ENCODE measurements around the gene FIBCD1.

FIBCD1 gene

DNA sequence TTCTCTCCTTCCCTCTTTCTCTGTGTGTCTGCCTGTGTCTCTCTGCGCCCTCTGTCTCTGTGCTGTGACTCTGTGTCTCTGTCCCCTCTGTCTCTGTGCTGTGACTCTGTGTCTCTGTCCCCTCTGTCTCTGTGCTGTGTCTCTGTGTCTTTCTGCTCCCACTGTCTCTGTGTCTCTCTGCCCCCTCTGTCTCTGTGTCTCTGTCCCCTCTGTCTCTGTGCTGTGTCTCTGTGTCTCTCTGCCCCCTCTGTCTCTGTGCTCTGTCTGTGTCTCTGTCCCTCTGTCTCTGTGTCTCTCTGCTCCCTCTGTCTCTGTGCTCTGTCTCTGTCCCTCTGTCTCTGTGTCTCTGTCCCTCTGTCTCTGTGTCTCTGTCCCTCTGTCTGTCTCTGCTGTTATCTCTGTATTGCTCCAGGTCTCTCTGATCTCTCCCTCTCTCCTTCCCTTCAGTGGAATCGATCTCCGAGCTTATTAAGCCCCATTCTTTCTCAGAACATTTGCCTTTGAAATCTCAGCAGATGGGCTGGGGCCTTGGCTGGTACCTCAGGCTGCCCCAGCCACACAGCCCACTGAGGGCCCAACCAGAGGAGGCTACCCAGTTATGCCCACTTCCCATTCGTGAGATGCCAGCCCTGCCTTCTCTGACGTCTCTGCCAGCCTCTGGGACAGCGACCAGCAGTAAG lies 33.4 kb upstream of the FIBCD1 start:
- no peaks in the 10 kb centered on the region for H3K9me2 ChIP-seq (ENCODE audit: low read depth, low read length)
- no peaks in the 10 kb centered on the region for H3K36me3 ChIP-seq (ENCODE audit: insufficient read depth, low read length)
- H2AFZ ChIP-seq (ENCODE audit: low read length): no peak overlapping the region
- no peak for TF ChIP-seq EZH2 (IDR thresholded peaks at IDR 0.05; ENCODE audit: borderline replicate concordance, low read length)
- TF ChIP-seq, protein P1, sequence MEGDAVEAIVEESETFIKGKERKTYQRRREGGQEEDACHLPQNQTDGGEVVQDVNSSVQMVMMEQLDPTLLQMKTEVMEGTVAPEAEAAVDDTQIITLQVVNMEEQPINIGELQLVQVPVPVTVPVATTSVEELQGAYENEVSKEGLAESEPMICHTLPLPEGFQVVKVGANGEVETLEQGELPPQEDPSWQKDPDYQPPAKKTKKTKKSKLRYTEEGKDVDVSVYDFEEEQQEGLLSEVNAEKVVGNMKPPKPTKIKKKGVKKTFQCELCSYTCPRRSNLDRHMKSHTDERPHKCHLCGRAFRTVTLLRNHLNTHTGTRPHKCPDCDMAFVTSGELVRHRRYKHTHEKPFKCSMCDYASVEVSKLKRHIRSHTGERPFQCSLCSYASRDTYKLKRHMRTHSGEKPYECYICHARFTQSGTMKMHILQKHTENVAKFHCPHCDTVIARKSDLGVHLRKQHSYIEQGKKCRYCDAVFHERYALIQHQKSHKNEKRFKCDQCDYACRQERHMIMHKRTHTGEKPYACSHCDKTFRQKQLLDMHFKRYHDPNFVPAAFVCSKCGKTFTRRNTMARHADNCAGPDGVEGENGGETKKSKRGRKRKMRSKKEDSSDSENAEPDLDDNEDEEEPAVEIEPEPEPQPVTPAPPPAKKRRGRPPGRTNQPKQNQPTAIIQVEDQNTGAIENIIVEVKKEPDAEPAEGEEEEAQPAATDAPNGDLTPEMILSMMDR (IDR thresholded peaks at IDR 0.05; ENCODE audit: low read length): no peak
- no peaks in the 10 kb centered on the region for H3K79me2 ChIP-seq (ENCODE audit: insufficient read depth, low read length)
- no peak overlapping the region for H3K4me3 ChIP-seq (ENCODE audit: low read depth, low read length, poor library complexity, severe bottlenecking)
- H3K27ac ChIP-seq (ENCODE audit: low read depth, low read length, poor library complexity, severe bottlenecking): no peak overlapping the region
- peaks cover 10% of the 10 kb centered on the region; the same call in 1 of the 2 replicates for H3K27me3 ChIP-seq (ENCODE audit: insufficient read depth, low read length)
- H3F3A ChIP-seq (ENCODE audit: insufficient read depth, low read length): no peaks in the 10 kb centered on the region
- no peak overlapping the region for H3K4me2 ChIP-seq (ENCODE audit: low read length)
- H3K4me1 ChIP-seq (ENCODE audit: insufficient read depth, low read length, severe bottlenecking): no peaks in the 10 kb centered on the region
- H4K20me1 ChIP-seq (ENCODE audit: insufficient read depth, low read length): no peaks in the 10 kb centered on the region
- no peak overlapping the region for H3K9ac ChIP-seq (ENCODE audit: low read length)
- H3K9me3 ChIP-seq (ENCODE audit: low read length): no peaks in the 10 kb centered on the region

GRCh38 chr9:130971294-130971849 lies 32.3 kb upstream of the FIBCD1 start:
- Histone ChIP-seq H3K9ac (ENCODE audit: low read length) (no peak overlapping the region), H3K4me2 (ENCODE audit: low read length) (no peak overlapping the region), H2AFZ (ENCODE audit: low read length) (no peak overlapping the region), H3K27me3 (ENCODE audit: insufficient read depth, low read length) (peaks cover 7% of the 10 kb centered on the region; the same call in 1 of the 2 replicates), H3K9me2 (ENCODE audit: low read depth, low read length) (no peaks in the 10 kb centered on the region), H4K20me1 (ENCODE audit: insufficient read depth, low read length) (no peaks in the 10 kb centered on the region), H3F3A (ENCODE audit: insufficient read depth, low read length) (no peaks in the 10 kb centered on the region), H3K4me1 (ENCODE audit: insufficient read depth, low read length, severe bottlenecking) (no peaks in the 10 kb centered on the region), H3K27ac (ENCODE audit: low read depth, low read length, poor library complexity, severe bottlenecking) (no peak overlapping the region), H3K9me3 (ENCODE audit: low read length) (no peaks in the 10 kb centered on the region), H3K36me3 (ENCODE audit: insufficient read depth, low read length) (no peaks in the 10 kb centered on the region), H3K79me2 (ENCODE audit: insufficient read depth, low read length) (no peaks in the 10 kb centered on the region), H3K4me3 (ENCODE audit: low read depth, low read length, poor library complexity, severe bottlenecking) (no peak overlapping the region)
- no peak for TF ChIP-seq EZH2 (IDR thresholded peaks at IDR 0.05; ENCODE audit: borderline replicate concordance, low read length)
- TF ChIP-seq, protein P1 (IDR thresholded peaks at IDR 0.05; ENCODE audit: low read length): no peak

DNA sequence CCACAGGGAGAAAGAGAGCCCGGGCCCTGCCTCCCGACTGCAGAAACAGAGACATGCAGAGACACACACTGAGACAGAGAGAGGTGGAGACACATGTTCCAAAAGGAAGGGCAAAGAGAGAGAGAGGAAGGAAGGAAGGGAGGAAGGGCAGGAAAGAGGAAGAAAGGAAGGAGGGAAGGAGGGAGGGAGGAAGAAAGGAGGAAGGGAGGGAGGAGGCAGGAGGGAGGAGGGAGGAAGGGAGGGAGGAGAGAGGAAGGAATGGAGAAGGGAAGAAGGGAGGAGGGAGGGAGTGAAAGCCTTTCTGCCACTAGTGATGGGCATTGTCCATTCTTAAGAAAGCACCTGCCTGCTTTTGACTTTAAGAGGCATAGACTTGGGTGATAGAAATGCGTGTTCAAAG lies 31.8 kb upstream of the FIBCD1 start:
- no peak overlapping the region for H3K9ac ChIP-seq (ENCODE audit: low read length)
- H3F3A ChIP-seq (ENCODE audit: insufficient read depth, low read length): no peaks in the 10 kb centered on the region
- TF ChIP-seq, protein P1 (IDR thresholded peaks at IDR 0.05; ENCODE audit: low read length): no peak
- no peak for TF ChIP-seq EZH2 (IDR thresholded peaks at IDR 0.05; ENCODE audit: borderline replicate concordance, low read length)
- H3K4me3 ChIP-seq (ENCODE audit: low read depth, low read length, poor library complexity, severe bottlenecking): no peak overlapping the region
- H3K36me3 ChIP-seq (ENCODE audit: insufficient read depth, low read length): no peaks in the 10 kb centered on the region
- H3K4me1 ChIP-seq (ENCODE audit: insufficient read depth, low read length, severe bottlenecking): no peaks in the 10 kb centered on the region
- no peaks in the 10 kb centered on the region for H4K20me1 ChIP-seq (ENCODE audit: insufficient read depth, low read length)
- H2AFZ ChIP-seq (ENCODE audit: low read length): no peak overlapping the region
- no peaks in the 10 kb centered on the region for H3K9me3 ChIP-seq (ENCODE audit: low read length)
- H3K79me2 ChIP-seq (ENCODE audit: insufficient read depth, low read length): no peaks in the 10 kb centered on the region
- H3K27ac ChIP-seq (ENCODE audit: low read depth, low read length, poor library complexity, severe bottlenecking): no peak overlapping the region
- H3K9me2 ChIP-seq (ENCODE audit: low read depth, low read length): no peaks in the 10 kb centered on the region
- no peak overlapping the region for H3K4me2 ChIP-seq (ENCODE audit: low read length)
- H3K27me3 ChIP-seq (ENCODE audit: insufficient read depth, low read length): peaks cover 7% of the 10 kb centered on the region; the same call in 1 of the 2 replicates
